ENCODE results near the gene FAM43B.
A peak's percentile ranks its signal among the peaks of the same experiment; 100 is the strongest.

Gene FAM43B

DNA sequence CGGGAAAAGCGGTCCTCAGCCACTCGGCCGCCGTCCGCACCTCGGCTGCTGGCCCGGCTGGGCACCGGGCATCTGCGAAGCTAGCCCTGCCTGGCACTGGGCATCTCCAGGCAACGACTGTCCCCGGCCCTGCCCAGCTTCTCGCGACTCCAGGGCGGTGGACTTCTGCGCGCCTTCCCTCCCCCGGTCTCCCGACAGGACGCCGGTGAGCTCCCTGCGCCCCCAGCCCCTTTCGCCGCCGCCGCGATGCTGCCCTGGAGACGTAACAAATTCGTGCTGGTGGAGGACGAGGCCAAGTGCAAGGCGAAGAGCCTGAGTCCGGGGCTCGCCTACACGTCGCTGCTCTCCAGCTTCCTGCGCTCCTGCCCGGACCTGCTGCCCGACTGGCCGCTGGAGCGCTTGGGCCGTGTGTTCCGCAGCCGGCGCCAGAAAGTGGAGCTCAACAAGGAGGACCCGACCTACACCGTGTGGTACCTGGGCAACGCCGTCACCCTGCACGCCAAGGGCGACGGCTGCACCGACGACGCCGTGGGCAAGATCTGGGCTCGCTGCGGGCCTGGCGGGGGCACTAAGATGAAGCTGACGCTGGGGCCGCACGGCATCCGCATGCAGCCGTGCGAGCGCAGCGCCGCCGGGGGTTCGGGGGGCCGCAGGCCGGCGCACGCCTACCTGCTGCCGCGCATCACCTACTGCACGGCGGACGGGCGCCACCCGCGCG, 514 bp downstream of the FAM43B start:
- DNase-seq (ENCODE audit: low read depth, low spot score): no peak

DNA sequence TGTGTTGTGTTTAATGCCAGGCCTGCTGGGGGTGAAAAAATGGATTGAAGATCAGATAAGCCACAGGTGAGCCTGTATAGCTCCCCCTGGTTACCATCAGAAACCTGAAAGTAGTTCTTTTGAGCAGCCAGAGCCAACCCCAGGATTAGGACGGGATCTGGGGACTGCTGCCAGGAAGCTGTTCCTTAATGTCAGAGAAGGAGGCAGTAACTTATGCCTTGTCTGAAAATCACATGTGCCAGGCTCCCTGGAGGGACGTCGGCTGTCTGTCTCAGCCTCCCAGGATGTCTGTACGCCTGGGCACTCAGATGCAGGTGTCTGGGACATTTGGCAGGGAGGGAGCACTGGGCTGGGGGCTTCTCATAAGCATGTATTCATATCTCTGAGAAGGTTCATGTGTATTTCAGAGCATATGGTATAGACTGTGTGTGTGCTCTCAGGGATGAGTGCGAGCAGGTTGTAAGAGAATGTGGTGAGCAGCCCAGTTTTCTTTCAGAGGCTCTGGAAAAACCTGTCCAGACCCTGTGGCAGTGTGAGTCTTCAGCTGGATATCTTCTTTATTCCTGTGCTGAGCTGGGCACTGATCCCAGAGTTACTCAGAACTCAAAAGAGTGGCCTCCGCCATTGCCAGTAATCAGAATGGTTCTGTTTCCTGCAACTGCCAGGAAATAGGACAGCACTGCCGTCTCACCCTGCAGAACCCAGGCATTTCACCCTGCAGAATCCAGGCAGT, 2.8 kb downstream of the FAM43B start:
- no peak for DNase-seq (ENCODE audit: low read depth, low spot score)

DNA sequence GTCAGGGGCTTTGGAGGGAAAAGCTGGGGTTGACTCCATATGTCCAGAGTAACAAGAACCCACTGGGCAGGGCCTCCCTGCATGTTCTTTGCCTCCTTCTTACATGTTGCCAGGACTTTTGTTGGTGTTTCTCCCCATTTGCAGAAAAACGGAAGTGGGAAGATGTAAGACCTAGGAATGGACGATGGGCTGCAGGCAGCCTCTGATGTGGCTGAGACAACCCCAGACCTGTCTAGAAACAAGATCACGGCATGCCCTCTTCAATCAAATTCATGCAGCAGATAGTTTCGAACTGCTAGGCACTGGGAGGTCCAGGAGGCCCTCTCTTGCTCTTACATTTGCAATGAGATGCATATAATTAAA, 3.4 kb downstream of the FAM43B start:
- no peak for DNase-seq (ENCODE audit: low read depth, low spot score)

DNA sequence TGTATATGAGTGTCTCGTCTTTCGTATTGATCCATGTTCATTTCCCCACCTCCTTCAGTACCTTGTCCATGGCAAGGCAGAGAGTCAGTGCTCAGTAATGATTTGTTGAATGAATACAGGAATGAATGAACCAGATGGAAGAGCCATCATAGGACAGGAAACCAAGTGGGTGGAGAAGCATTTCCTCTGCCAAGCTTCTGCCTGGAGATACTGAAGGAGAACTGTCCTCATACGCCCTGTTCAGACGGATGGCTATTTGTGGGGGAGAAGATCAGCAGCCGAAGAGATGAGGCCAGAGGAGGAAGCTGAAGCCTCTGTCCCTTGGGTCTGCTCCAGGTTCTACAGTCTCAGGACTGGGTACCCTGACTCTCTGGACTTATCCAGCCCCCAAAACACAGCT, 5.8 kb downstream of the FAM43B start:
- no peak for DNase-seq (ENCODE audit: low read depth, low spot score)

DNA sequence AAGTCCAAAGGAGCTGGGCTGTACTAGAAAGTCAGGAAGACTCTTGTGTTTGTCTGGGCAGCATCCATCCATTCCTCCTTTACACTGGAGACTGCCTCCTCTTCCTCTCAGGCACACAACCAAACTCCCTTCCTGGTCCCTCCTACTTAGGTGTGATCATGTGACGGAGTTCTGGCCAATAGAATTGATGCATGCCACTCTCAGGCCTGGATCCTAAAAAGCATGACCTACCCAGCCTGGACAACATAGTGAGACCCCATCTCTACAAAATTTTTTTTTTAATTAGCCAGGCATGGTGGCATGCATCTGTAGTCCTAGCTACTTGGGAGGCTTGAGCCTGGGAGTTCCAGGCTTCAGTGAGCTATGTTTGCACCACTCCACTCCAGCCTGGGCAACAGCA, 8.6 kb downstream of the FAM43B start:
- DNase-seq (ENCODE audit: low read depth, low spot score): no peak

DNA sequence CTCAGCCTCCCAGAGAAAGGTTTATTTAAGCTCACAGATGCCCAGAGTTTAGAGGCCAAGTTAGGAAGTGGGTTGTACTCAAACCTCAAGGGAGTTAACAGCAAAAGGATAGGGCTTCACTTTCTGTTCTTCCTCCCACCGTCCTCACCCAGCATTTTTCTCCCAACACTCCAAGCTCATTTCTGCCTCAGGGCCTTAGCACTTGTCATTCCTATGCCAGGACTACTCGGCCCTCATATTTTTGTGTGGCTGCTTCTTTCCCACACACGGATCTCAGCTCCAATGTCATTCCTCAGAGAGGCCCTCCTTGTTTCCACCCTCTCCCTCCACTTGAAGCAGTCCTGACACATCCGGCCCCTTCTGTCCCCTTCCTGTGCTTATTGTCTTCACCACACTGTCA, 12.9 kb downstream of the FAM43B start:
- no peak for DNase-seq (ENCODE audit: low read depth, low spot score)

DNA sequence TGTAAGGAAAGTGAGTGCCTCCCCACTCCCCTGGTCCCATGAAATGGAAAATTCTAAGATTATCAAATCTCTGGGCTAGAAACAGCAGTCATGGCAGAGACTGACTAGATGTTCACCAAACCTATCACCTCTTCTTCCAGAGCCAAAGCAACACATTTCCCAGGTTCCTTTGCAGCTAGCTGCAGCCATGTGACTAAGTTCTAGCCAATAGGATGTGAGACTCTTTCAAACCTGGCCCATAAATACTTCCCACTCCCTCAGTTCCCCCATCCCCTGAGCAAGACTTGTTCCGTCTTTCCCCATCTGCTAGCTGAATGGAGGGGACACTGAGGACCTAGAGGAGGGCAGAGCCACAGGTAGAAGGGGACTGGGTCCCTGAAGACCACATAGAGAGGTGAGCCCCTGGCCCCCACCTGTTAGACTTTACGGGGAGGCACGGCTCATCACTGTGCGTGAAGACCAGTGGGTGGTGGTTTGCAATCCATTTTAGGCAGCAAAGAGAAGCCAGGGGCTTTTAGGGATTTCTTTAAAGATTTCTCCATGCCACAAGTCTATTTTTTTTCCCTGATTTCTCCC, 17.2 kb downstream of the FAM43B start:
- no peak for DNase-seq (ENCODE audit: low read depth, low spot score)

DNA sequence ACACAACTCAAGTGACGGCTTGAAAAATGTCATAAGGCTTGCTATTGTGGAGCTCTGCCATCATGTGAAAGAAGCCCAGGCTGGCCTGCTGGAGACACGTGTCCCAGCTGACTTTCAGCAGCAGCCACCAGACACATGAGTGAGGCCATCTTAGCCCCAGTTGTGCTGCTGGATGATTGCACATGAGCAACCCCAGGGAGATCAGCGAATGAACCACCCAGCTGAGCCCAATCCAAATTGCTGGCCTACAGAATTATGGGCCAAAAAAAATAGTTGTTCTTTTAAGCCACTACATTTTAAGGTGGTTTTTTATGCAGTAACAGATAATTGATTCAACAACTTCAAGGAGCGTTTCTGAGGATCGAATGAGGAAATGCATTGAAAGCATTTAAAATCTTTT, 19.1 kb downstream of the FAM43B start:
- no peak for DNase-seq (ENCODE audit: low read depth, low spot score)

DNA sequence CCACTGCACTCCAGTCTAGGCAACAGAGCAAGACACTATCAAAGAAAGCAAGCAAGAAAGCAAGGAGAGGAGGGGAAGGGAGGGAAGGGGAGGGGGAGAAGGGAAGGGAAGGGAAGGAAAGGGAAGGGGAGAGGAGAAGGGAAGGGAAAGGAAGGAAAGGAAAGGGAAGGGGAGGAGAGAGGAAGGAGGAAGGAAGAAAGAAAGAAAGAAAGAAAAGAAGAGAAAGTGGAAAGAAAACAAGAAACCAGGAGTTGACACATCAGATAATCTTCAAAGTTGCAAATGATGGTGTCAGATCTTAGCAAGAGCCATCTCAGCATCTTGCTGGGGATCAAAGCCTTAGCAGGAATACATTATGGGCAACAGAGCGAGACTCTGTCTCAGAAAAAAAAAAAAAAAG, 21.6 kb downstream of the FAM43B start:
- DNase-seq (ENCODE audit: low read depth, low spot score): no peak

DNA sequence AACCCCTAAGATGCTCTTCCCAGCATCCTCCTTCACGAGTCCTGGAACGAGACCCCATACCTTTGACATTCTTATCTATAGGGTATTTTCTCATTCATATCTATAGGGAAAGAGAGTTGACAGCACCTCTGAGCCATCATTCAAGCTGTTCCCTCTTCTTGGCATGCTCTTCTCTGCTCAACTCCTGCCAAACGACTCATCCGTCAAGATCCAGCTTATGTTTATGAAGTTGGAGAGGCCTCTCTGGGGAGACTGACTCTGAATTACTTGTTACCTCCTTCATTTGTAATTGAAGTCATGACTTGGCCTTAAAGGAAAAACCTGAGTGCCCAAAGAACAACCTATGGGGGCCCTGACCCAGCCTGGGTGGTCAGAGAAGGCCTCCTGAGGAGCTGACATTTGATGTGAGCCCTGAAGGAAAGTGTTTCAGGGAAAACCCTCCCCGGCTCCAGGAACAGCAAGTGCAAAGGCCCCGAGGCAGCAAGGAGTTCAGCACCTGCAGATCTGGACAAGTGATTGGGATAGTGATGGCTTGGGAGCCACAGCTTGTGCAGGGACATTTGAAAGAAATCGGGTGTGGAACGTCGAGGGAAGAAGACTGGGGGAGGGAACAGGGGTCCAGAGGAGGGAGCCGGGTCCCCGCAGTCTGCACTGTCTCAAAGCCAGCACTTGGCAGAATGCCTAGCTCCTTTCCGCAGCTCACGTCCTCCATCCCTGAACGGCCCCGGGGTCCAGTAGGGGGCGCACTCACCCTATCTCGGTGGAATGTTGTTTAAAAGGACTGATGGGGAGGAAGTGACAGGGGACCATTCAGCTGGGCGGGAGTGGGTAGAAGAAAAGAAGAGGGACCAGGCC, 22.5 kb downstream of the FAM43B start:
- peak; percentile 28 for DNase-seq (ENCODE audit: low read depth, low spot score)

DNA sequence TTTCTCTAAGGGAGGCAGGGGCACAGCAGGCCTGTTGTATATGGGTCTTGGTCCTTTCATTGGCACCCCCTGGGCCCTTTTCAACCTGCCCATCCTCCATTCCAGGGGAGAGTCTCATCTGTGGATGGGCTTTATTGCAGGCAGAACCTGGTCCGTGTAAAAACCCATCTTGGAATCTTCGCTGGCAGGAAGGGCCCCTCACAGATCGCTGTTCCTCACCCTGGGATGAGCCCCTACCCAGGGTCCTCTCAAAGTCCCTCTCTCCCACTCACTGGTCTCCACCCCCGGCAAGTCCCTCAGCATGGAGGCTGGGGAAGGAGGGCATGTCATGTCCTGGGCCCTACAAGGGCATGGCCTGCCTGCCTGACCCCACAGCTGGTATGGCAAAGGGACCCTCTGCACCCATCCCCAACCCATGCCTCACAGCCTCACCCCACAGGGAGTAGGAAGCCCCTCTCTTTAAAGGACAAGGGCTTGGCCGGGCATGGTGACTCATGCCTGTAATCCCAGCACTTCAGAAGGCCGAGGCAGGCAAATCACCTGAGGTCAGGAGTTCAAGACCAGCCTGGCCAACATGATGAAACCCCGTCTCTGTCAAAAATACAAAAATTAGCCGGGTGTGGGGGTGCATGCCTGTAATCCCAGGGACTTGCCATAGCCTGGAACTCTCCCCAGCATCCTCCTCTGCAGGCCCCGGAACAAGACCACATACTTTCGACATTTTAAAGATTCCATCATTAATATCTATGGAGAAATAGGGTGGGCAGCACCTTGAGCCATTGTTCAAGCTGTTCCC, 23.4 kb downstream of the FAM43B start:
- no peak for DNase-seq (ENCODE audit: low read depth, low spot score)

DNA sequence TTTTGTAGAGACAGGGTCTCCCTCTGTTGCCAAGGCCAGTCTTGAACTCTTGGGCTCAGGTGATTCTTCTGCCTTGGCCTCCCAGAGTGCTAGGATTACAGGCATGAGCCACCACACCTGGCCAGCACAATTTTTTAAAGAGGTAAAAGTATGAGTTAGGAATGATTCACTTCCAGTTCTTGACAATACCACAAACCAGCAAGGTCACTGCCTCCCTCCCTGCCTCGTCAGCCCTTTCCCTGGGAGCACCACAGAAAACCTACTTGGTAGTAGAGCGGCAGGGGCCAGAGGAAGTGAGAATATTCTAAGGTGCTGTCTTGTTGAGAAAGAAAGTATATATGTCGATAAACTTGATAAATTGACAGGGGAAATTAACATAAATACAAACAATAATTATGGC, 25.7 kb downstream of the FAM43B start:
- DNase-seq (ENCODE audit: low read depth, low spot score): no peak

DNA sequence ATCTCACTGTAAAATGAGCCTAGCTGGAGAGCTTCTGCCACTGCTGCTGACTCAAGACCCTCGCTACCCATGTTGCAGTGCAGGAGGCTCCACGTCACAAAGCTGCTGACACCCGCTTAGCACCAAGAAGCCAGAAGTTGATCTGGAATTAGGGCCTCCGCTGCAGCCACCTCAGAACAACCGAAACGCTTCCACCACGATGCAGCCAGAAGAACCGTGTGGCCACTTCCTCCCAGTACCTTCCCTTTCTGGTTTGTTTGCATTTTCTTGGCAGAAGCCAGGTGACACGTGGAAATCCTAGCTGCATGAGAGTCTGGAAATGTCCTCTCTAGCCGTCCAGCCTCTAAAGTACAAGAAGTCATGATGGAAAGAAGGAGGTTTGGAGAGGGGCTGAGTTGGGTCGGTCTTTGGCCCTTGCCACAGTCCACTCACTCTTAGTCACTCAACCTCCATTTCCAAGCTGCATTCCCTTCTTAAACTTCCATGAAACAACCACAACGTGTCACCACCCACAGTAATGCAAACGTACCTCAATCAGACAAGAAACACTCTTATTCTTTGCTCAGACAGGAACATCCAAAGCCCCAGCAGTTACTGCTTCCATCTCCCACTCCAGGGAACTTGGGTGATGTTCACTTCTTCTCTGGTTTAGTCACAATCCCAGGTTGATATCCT, 26.5 kb downstream of the FAM43B start:
- DNase-seq (ENCODE audit: low read depth, low spot score): no peak

DNA sequence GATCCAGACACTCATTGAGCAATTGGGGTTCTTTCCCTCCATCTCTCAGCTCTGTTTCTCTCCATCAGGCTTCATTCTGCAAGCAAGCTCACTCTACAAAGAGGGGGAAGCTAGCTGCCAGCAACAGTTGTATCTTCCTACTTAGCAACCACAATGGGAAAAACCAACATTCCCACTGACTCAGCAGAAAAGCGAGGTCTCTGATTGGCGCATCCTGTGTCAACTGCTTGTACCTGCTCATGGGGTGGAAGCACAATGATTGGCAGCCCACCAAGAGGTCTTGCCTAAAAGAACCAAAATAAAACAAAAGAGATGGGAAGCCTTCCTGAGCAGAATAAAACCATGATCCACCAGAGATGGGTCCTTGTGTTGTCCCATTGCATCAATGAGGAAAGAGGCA, 32.5 kb downstream of the FAM43B start:
- no peak for DNase-seq (ENCODE audit: low read depth, low spot score)

DNA sequence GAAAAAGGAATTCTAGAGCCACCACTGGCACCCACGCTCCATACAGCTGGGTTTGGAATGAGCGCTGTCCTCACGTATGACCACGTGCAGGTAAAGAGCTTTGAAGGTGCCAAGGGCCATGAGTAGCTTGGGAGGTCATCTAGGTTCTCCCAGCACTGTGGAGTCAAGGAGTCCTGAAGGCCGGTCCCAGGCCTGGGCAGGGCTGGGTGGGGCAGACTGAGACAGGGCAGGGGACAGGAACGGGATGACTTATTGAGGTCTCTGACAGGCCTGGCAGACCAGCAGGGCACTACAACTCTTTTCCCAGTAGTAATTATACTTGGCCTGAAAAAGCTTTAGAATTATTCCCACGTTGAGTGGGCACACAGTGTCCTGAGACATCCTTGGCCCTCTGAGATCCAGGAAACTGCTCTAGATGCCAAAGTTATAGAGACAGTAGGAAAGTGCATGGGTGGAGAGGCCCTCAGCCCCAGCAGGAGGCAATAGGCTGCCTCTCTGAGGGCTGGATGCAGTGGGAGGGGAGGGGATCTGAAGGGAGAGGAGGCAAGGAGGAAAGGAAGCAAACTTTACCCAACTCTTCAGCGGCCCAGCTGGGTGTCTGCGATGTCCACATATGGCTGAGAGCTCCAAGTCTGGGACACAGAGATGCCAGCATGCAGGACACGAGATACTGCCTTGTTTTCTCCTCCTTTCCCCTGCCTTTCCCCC, 34.7 kb downstream of the FAM43B start:
- DNase-seq (ENCODE audit: low read depth, low spot score): no peak

DNA sequence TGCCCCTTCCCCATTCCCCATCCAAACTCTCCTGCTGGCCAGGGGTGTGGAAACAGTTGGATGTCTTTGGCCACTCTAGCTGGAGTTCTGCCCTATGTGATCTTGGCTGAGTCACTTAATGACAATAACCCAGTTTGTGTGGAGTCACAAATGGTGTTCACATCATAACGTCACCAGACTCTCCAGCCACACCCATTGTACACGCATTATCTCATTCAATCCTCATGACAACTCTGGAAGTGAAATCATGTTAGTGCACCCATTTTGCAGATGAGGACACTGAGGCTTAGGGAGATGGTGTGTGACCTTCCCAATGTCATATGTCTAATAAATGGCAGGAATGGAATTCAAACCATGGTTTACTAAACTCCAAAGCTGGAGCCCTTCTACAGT, 35.3 kb downstream of the FAM43B start:
- no peak for DNase-seq (ENCODE audit: low read depth, low spot score)

DNA sequence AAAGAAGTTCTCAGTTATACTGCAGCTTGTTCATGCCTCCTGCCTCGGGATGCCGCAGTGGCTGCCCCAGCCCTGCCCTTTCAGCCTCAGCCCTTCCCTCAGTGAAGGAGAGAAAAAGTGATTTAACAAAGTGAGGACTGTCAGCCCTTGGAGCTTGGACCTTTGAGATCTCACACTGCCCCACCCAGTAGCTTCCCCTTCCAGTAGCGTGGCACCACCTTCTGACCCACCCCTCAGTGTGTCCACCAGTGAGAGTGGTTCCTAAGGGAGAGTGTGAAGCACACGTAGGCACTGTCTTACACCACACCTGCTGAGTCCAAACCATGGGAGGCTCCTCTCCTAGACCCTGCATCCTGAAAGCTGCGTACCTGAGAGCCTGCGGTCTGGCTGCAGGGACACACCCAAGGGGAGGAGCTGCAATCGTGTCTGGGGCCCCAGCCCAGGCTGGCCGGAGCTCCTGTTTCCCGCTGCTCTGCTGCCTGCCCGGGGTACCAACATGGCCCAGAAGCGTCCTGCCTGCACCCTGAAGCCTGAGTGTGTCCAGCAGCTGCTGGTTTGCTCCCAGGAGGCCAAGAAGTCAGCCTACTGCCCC, 36.4 kb downstream of the FAM43B start, which contains the start of gene CDA:
Gene CDA (plus strand): TSS at position 464 of the 592 bp plus-strand sequence. CDS start 33 bp downstream, at position 497.
- no peak for DNase-seq (ENCODE audit: low read depth, low spot score)

DNA sequence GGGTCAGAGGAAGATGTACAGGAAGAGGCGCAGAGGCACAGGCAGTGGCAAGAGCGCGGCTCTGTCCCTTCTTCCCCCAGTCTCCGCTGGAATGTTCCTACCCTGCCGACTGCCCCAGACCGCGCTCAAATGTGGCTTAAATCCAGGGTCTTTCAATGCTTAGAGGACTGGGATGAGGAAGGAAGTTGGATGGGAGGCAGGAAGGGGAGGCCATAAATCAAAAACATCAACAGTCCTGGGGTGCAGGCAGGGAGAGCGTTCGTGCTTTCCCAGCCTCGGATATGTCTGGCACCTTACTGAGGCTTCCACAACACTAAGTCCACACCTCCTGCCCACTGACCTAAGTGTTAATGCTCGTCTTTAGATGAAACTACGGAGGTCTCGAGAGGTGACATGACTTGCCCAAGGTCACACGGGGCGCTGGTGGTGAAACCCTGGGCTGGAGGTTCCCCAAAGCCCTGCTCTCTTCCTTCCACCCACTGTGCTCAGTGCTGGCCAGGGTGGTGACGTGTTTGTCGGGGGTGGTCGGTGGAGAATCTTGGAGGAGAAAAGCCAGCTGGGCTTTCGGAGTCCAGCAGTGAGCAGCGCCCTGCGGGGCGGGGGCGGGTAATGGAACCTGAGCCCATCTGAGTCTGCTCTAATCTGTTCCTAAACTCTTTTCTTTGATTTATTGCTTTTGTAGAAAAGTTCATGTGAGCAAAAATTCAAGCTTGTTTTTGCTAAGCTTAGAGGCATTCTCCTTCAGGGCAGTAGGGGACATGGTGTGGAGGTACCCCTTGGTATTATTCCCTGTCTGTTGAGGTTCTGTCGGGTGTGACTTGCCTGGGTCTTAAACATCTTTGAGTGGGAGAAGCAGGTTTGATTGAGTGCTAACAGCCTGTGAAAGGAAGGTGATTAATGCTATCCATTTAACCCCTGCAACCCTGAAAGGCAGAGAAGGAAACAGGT, 37.2 kb downstream of the FAM43B start:
- no peak for DNase-seq (ENCODE audit: low read depth, low spot score)
